Activated T-helper 1 cell treated with anti-CD3 and anti-CD28 coated beads, Interleukin-12 subunit alpha, Interleukin-12 subunit beta, Interleukin-2, Interleukin-4 antibody, amounts not matched to agents 30 ng/mL and 10 ng/mL and 1 ng/mL, durations not matched to agents 14 hours and 24 hours and 36 hours (primary cell): ENCODE data around the gene RIT2. TPM values are rescaled to one million over a fixed set of nuclear protein-coding genes. Genes with fewer than 3 reads are reported as not detected.

Experiments
- DNase-seq: peaks from one replicate; pipeline ENCODE4 v3.0.0; 2021; ENCODE audit warnings: low spot score
- H3K27ac Mint-ChIP-seq: one replicate; pipeline ENCODE4 v1.8.0; 2021; ENCODE audit warnings: mild to moderate bottlenecking, mixed read lengths
- H3K27me3 Mint-ChIP-seq: one replicate; pipeline ENCODE4 v1.8.0; 2022; ENCODE audit warnings: mild to moderate bottlenecking, moderate library complexity, mixed read lengths; ENCODE audit not compliant: insufficient read depth
- H3K36me3 Mint-ChIP-seq: one replicate; pipeline ENCODE4 v1.8.0; 2021; ENCODE audit warnings: low read depth, mixed read lengths
- H3K4me1 Mint-ChIP-seq: one replicate; pipeline ENCODE4 v1.8.0; 2021; ENCODE audit warnings: low read depth, mixed read lengths
- H3K4me3 Mint-ChIP-seq: one replicate; pipeline ENCODE4 v1.8.0; 2021; ENCODE audit warnings: mild to moderate bottlenecking, moderate library complexity, mixed read lengths
- H3K9me3 Mint-ChIP-seq: one replicate; pipeline ENCODE4 v1.8.0; 2021; ENCODE audit warnings: mixed read lengths
- intact Hi-C: fragments of 100-400 bp; cut with micrococcal nuclease; formaldehyde crosslinking; loops from one replicate; pipeline ENCODE4 v1.15.1; 2024
- total RNA-seq: library from RNA; stranded (reverse); gene quantifications from 2 replicates; pipeline ENCODE4 v1.2.3, GENCODE V29; 2022

RIT2 gene
- total RNA-seq, 1 donor from 2014 or later = not detected

- Mint-ChIP-seq H3K9me3 (peaks cover 6% of the 10 kb centered on the region), H3K27me3 (no peaks in the 10 kb centered on the region), H3K4me1 (no peaks in the 10 kb centered on the region), H3K36me3 (no peaks in the 10 kb centered on the region), H3K4me3 (no peak overlapping the region), H3K27ac (no peak overlapping the region)
- no peak for DNase-seq
- intact Hi-C loops = no loop called here
These were observed 138.5 kb downstream of the RIT2 start for GRCh38 chr18:42976869-42977590.

- Mint-ChIP-seq H3K9me3 (peaks cover 2% of the 10 kb centered on the region), H3K4me3 (no peak overlapping the region), H3K27ac (no peak overlapping the region), H3K27me3 (no peaks in the 10 kb centered on the region), H3K36me3 (no peaks in the 10 kb centered on the region), H3K4me1 (no peaks in the 10 kb centered on the region)
- no peak for DNase-seq
- intact Hi-C loops = no loop called here
These were observed 146.1 kb downstream of the RIT2 start for GRCh38 chr18:42969366-42969765.

GRCh38 chr18:42961298-42961697 lies 154.2 kb downstream of the RIT2 start:
- no peaks in the 10 kb centered on the region for H3K4me1 Mint-ChIP-seq
- DNase-seq = no peak
- no peak overlapping the region for H3K27ac Mint-ChIP-seq
- intact Hi-C loops = no loop called here
- no peaks in the 10 kb centered on the region for H3K9me3 Mint-ChIP-seq
- no peaks in the 10 kb centered on the region for H3K36me3 Mint-ChIP-seq
- H3K27me3 Mint-ChIP-seq = no peaks in the 10 kb centered on the region
- H3K4me3 Mint-ChIP-seq = no peak overlapping the region

- DNase-seq = no peak
- Mint-ChIP-seq H3K4me3 (no peak overlapping the region), H3K9me3 (no peaks in the 10 kb centered on the region), H3K4me1 (no peaks in the 10 kb centered on the region), H3K27me3 (no peaks in the 10 kb centered on the region), H3K36me3 (no peaks in the 10 kb centered on the region), H3K27ac (no peak overlapping the region)
- intact Hi-C loops = loop anchor here (10.0 kb wide), 1 partner anchor 905 kb away; no protein-coding TSS in a partner anchor
These were observed 156.0 kb downstream of the RIT2 start for GRCh38 chr18:42959528-42959927.

GRCh38 chr18:42958353-42958752 lies 157.1 kb downstream of the RIT2 start:
- H3K36me3 Mint-ChIP-seq = no peaks in the 10 kb centered on the region
- H3K9me3 Mint-ChIP-seq = no peaks in the 10 kb centered on the region
- no peak for DNase-seq
- intact Hi-C loops = loop anchor here (10.0 kb wide), 1 partner anchor 904 kb away; no protein-coding TSS in a partner anchor
- H3K4me3 Mint-ChIP-seq = no peak overlapping the region
- no peaks in the 10 kb centered on the region for H3K27me3 Mint-ChIP-seq
- no peak overlapping the region for H3K27ac Mint-ChIP-seq
- H3K4me1 Mint-ChIP-seq = no peaks in the 10 kb centered on the region

GRCh38 chr18:42956287-42956686 lies 159.2 kb downstream of the RIT2 start:
- no peaks in the 10 kb centered on the region for H3K4me1 Mint-ChIP-seq
- H3K9me3 Mint-ChIP-seq = no peaks in the 10 kb centered on the region
- no peak overlapping the region for H3K4me3 Mint-ChIP-seq
- no peaks in the 10 kb centered on the region for H3K27me3 Mint-ChIP-seq
- intact Hi-C loops = loop anchor here (10.0 kb wide), 1 partner anchor 901 kb away; no protein-coding TSS in a partner anchor
- DNase-seq = no peak
- no peak overlapping the region for H3K27ac Mint-ChIP-seq
- H3K36me3 Mint-ChIP-seq = no peaks in the 10 kb centered on the region

DNA sequence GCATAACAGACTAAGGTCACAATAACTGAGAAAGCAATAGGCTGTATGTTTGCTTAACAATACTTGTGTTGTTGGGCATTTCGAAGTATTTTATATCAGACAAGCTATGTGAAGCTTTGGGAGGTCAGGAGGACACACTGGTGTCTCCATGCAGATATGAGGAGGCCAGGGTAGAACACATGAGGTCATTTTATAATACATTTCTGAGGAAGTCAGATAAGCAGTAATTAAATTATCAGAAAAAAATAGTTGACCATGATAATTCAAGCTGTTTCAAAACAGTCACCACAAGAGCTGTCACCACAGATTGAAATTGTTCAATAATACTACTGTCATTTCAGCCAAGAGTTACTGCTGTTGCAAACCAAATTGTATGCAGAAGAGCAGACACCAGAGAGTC lies 160.6 kb downstream of the RIT2 start:
- no peak overlapping the region for H3K27ac Mint-ChIP-seq
- H3K4me3 Mint-ChIP-seq = no peak overlapping the region
- no peak for DNase-seq
- intact Hi-C loops = loop anchor here (10.0 kb wide), 1 partner anchor 900 kb away; no protein-coding TSS in a partner anchor
- H3K4me1 Mint-ChIP-seq = no peaks in the 10 kb centered on the region
- H3K36me3 Mint-ChIP-seq = no peaks in the 10 kb centered on the region
- no peaks in the 10 kb centered on the region for H3K9me3 Mint-ChIP-seq
- no peaks in the 10 kb centered on the region for H3K27me3 Mint-ChIP-seq

DNA sequence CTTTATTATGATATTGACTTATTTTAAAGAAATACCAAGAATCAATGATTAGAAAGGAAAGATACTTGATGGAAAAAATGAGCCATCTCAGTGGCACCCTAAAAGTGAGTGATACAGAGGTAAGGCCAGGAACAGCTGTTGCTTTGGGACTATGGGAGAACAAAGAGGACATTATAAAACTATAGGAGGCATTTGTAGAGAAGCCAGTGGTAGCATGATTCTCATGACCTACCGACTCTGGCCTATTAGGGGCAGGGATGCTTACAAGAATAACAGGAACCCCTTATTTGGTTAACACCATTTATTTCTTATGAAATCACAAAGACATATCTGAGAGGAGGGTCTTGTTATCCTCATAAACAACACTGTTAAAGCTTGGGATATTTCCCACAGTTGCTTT lies 162.2 kb downstream of the RIT2 start:
- intact Hi-C loops = loop anchor here (10.0 kb wide), 1 partner anchor 899 kb away; no protein-coding TSS in a partner anchor
- H3K36me3 Mint-ChIP-seq = no peaks in the 10 kb centered on the region
- no peak overlapping the region for H3K4me3 Mint-ChIP-seq
- H3K27ac Mint-ChIP-seq = no peak overlapping the region
- H3K4me1 Mint-ChIP-seq = no peaks in the 10 kb centered on the region
- H3K9me3 Mint-ChIP-seq = no peaks in the 10 kb centered on the region
- H3K27me3 Mint-ChIP-seq = no peaks in the 10 kb centered on the region
- DNase-seq = no peak

DNA sequence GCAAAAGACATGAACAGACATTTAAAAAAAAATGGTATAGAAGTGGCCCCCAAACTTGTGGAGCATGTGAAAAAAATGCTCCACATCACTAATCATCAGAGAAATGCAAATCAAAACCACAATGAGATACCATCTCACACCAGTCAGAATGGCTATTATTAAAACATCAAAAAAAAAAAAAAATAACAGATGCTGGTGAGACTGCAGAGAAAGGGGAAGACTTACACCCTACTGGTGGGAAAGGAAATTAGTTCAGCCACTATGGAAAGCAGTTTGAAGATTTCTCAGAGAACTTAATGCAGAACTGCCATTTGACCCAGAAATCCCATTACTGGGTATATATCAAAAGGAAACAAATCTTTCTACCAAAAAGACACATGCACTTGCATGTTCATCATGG lies 164.8 kb downstream of the RIT2 start:
- no peaks in the 10 kb centered on the region for H3K4me1 Mint-ChIP-seq
- H3K27me3 Mint-ChIP-seq = no peaks in the 10 kb centered on the region
- no peaks in the 10 kb centered on the region for H3K36me3 Mint-ChIP-seq
- no peaks in the 10 kb centered on the region for H3K9me3 Mint-ChIP-seq
- H3K27ac Mint-ChIP-seq = no peak overlapping the region
- no peak for DNase-seq
- intact Hi-C loops = loop anchor here (10.0 kb wide), 1 partner anchor 896 kb away; no protein-coding TSS in a partner anchor
- no peak overlapping the region for H3K4me3 Mint-ChIP-seq

- Mint-ChIP-seq H3K4me1 (no peaks in the 10 kb centered on the region), H3K9me3 (peaks cover 6% of the 10 kb centered on the region), H3K36me3 (no peaks in the 10 kb centered on the region), H3K27ac (no peak overlapping the region), H3K27me3 (no peaks in the 10 kb centered on the region), H3K4me3 (no peak overlapping the region)
- no peak for DNase-seq
- intact Hi-C loops = no loop called here
These were observed 166.7 kb downstream of the RIT2 start for GRCh38 chr18:42948831-42949230.

GRCh38 chr18:42941860-42942259 lies 173.6 kb downstream of the RIT2 start:
- Mint-ChIP-seq H3K4me1 (no peaks in the 10 kb centered on the region), H3K4me3 (no peak overlapping the region), H3K27me3 (no peaks in the 10 kb centered on the region), H3K36me3 (no peaks in the 10 kb centered on the region), H3K27ac (no peak overlapping the region), H3K9me3 (peaks cover 16% of the 10 kb centered on the region)
- intact Hi-C loops = no loop called here
- no peak for DNase-seq

GRCh38 chr18:42941021-42941420 lies 174.5 kb downstream of the RIT2 start:
- H3K4me3 Mint-ChIP-seq = no peak overlapping the region
- no peak for DNase-seq
- peaks cover 20% of the 10 kb centered on the region for H3K9me3 Mint-ChIP-seq
- H3K4me1 Mint-ChIP-seq = no peaks in the 10 kb centered on the region
- intact Hi-C loops = no loop called here
- H3K27ac Mint-ChIP-seq = no peak overlapping the region
- no peaks in the 10 kb centered on the region for H3K27me3 Mint-ChIP-seq
- no peaks in the 10 kb centered on the region for H3K36me3 Mint-ChIP-seq

GRCh38 chr18:42937436-42937835 lies 178.0 kb downstream of the RIT2 start:
- peaks cover 9% of the 10 kb centered on the region for H3K9me3 Mint-ChIP-seq
- H3K4me1 Mint-ChIP-seq = no peaks in the 10 kb centered on the region
- intact Hi-C loops = no loop called here
- H3K27me3 Mint-ChIP-seq = no peaks in the 10 kb centered on the region
- H3K36me3 Mint-ChIP-seq = no peaks in the 10 kb centered on the region
- no peak overlapping the region for H3K27ac Mint-ChIP-seq
- H3K4me3 Mint-ChIP-seq = no peak overlapping the region
- DNase-seq = no peak
